ENCODE results near the gene RTN4R.

GRCh38 chr22:20236052-20236717 lies 31.9 kb downstream of the RTN4R start:
- TF ChIP-seq ZNF510 (CRISPR knock-in tag; IDR thresholded peaks at IDR 0.05; ENCODE audit: low read depth) (no peak), TAF1 (CRISPR knock-in tag; IDR thresholded peaks at IDR 0.05) (no peak), ARNTL (CRISPR knock-in tag; IDR thresholded peaks at IDR 0.05) (no peak), CTCF (CRISPR knock-in tag; IDR thresholded peaks at IDR 0.05) (no peak), TP53 (CRISPR knock-in tag; conservative IDR thresholded peaks at IDR 0.05) (no peak), RBFOX2 (IDR thresholded peaks at IDR 0.05; ENCODE audit: low read depth, low read length) (no peak), BCL3 (CRISPR knock-in tag; IDR thresholded peaks at IDR 0.05) (no peak), GTF2F1 (IDR thresholded peaks at IDR 0.05; ENCODE audit: low read length) (no peak)

Measured in HepG2 (cell line).